Upper lobe of left lung (tissue), 4 donors: Measurements from ENCODE around the gene CDHR1.

Experiments used
- CTCF ChIP-seq, 6 experiments: fragments of 450-650 bp in 4 of 6; fragments of 200-600 bp in 2 of 6; sonication (generic) in 2 of 6; IDR thresholded peaks; one replicate each; pipeline ENCODE4 v1.5.1; 2016 to 2019; ENCODE audit warnings: antibody characterized with exemption in 6 of 6
- POLR2A ChIP-seq, 4 donors: fragments of 450-650 bp; IDR thresholded peaks; one replicate each; pipeline ENCODE4 v1.5.1; 2016 to 2017; ENCODE audit warnings: antibody characterized with exemption in 4 of 4, mild to moderate bottlenecking in 2 of 4

DNA sequence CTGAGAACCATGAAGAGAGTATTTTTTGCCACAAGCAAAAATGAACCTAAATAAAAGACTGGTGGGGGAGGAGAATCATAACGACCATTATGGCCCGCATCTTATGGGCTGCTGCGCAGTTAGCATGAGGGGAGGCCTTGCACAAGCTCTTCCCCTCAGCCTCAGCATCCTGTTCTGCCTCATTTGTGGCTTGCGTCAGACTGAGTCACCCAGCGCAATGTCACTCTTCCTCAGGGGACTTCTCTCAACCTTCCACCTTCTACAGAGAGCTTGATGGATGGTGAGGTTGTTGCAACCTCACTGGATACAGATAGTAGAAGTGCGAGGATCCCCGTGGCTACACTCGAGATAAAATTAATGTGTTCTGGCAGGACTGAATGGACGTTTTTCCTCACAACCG is 37.6 kb upstream of the CDHR1 start:
- TF ChIP-seq CTCF (IDR thresholded peaks at IDR 0.05) = no peak
- no peak for TF ChIP-seq POLR2A (IDR thresholded peaks at IDR 0.05)
